NCI-H510A treated with DMSO at 0.1 percent for 48 hours (cell line): ENCODE results near the gene ARHGAP32.
"Not testable (repeated sequence)": the region's sequence is repeated elsewhere in the genome, so short reads cannot be mapped to it uniquely, and the experiment has no call there.

Experiments used
- DNase-seq: peaks from one replicate; lab custom pipeline; 2025; lab: John Stamatoyannopoulos, UW

Gene ARHGAP32

DNA sequence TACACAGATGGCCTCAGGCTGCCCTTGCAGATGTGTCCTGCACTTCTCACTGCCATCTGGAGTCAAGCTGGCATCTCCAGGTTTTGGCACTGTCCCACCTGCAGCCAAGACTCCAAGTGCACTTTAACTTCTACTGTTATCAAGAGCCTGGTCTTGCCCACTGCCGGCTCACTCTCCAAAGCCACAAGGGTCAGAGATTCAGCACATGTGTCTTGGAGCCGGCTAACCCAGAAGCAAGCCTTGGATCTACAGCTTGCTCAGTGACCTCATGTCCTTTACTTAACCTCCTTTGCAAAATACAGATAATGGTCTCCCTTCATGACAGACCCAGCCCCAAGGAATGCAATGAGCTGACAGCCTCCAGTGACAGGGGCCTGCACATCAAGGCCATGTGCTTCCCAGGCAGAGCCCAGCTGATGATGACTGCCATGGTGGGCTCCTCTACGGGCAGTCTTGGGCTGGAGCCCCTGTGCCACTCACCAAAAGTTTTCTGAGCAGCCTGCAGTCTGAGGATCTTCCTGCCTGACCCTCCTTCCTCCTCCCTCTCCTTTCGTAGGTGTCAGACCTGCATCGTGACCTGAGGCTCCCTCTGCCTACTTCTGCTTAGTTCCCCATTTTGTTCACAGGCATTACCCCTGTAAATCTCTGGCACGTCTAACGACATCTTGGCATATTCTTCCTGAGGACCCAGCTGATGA is 258.5 kb downstream of the ARHGAP32 start:
- DNase-seq, result no peak

GRCh38 chr11:128931668-128932067 is 260.5 kb downstream of the ARHGAP32 start:
- DNase-seq, result no peak

GRCh38 chr11:128931066-128931465 is 261.1 kb downstream of the ARHGAP32 start:
- DNase-seq, result no peak

DNA sequence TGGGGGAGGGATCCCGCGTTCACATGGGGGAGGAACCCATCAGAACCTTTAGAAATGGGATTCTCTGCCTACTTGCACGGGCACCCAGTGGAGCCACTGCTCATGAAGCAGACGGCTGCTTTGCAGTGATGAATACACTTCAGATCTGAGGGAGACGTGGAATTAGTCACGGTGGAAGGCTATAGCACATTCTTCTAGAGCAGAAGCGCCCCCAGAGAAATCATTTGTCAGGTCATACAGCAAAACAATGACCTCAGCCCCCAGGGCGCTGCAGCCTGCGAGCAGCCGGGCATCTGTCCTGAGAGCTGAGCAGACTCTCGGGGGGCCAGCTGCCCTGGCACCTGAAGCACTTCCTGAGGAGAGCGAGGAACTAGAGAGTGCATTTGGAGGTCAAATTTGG is 262.1 kb downstream of the ARHGAP32 start:
- no peak for DNase-seq

GRCh38 chr11:128929468-128929867 is 262.7 kb downstream of the ARHGAP32 start:
- no peak for DNase-seq

DNA sequence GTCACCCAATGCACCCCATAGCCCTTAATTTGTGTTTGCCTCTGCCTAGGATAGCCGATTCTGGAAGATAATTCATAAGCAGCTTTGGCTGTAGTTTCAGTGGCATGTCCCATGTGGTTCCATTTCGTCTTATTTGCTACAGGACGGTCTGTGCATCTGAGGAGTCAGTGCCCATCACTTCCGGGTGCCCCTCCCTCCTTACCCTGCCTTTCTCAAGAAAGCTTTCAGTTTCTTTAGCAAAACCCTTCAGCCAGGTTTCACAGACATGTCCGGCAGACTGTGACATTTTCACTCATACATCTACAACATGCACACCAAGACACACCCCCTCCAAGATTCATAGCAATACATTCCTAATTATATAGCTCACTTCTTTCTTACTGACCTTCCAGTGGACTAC is 263.7 kb downstream of the ARHGAP32 start:
- no peak for DNase-seq

DNA sequence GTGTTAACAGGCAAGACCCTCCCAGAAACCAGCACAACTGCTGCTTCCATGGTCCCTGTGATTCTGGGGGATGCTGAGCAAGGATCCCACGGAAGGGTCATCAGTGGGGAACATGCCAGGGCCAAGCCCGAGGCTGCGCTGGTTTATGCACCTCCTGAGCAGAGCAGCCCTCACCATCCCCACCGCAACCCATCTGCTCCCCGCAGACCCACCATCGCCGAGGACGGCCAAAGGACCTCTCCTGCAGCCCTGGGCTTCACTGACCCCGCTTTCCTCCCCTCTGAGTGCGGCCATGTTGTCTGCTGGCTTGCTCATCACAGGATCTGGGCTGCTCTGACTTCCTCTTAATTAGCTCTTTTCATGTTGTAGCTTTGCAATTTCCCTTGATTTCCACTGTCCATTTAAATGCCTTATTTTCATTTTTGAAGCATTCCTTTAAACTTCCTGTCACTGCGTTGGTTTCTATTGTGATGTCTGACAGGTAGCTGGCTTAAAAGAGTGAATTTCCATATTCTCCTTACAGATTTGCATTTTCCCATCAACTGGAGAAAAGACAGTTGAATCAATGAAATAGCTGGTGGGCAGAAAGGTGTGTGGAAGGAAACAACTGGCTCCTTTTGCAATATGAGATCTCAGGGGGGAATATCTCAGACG is 264.3 kb downstream of the ARHGAP32 start:
- DNase-seq, result no peak

DNA sequence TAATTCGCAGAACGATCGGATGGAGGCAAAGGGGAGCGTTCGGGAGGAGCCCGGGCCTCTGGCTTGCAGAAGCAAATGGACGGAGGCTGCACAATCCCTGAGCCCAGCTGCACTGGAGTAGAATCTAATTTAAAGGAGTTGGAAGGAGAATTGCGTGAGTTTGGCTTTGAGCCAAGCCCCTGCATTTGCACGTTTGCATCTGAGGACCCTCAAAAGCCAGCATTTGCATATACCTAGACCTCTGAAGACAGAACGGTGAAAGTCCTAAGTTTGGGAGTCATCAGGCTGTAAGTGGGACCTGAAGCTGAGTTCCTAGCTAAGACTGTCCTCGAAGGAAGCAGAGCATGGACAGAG is 265.0 kb downstream of the ARHGAP32 start:
- no peak for DNase-seq

DNA sequence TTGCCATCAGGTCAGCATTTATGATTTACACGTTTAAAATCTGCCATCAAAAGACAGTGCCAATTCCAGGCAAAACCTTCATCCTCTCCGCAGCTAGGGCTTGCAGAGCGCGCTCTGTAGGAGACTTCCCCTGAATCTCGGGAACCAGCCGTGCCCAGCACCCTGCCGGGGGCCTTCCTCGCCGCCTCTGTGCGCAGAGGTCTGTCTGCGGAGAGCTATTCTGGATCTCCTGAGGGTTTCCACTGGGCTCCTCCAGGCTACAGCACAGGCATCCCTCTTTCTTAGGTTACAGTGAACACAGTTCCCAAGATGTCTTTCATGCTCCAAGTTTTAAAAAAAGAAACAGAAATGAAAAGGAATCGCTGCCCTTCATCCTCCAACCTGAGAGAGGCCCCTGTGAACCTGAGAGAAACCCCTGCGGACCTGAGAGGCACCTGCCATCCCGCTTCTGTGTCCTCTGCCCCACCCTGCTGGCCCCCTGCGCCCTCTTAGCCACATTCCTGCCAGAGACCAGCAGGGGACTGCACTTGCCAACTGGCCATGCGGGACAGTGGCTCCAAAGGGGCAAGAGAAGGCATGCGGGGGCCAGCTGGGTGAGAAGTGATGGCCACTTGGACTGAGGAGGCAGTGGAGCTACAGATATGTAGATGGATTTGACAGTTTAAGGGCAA is 265.6 kb downstream of the ARHGAP32 start:
- no peak for DNase-seq

DNA sequence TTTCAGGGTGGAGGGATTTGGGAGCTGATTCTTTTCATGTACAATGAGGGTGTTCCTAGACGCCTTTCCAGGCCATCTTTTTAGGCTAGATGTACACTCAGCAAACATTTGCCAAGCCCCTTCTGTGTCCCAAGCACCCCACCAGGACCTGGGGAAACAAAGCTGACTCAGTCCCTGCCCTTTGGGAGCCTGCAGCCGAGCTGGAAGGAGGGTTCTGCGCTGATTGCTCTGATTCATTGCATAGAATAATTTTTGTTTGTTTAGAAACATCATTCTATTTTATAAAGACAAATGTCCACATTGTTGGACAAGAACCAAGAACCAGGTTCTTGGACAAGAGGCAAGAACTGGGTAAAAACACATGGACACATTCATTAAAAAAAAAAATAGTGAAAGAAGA is 266.1 kb downstream of the ARHGAP32 start:
- DNase-seq, result no peak

GRCh38 chr11:128925250-128925600 is 266.9 kb downstream of the ARHGAP32 start:
- no peak for DNase-seq

- no peak for DNase-seq
Measured at GRCh38 chr11:128924510-128925249, 267.4 kb downstream of the ARHGAP32 start.

GRCh38 chr11:128924104-128924503 is 268.0 kb downstream of the ARHGAP32 start:
- no peak for DNase-seq

DNA sequence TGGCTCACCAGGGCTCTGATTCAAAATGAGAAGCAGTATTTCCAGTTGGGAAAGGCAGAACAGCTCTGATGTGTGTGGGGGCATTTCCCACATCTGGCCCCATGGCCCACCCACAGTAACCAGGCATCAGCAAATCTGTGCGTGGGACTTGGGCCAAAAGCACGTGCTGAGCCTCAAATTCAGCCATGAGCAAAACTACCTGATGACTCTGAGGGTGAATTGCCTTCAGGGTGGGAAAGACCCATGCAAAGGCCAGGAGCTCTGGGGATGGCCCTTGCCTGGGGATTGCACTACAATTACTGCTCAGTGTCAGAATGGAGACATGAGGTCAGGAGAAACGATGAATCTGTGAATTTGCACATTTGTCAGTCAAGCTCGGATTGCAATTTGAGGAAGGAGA is 270.3 kb downstream of the ARHGAP32 start:
- DNase-seq, result no peak

DNA sequence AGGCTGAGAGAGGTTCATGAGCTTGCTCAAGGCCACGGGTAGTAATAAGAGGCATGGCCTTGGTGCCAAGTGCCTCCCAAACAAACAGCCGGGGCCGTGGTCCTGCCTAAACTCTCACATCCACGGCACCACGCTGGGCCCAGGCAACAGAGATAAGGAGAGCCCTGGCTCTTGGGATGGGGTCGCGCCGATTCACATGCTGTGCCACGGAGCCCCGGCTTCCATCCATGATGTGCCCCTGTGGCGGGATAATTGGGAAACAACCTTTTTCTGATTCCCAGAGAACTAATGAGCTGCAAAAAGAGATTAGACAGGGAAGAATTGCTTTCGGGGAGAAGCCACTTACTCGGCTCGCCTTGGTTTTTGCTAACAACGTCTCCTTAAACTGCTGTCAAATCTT is 271.5 kb downstream of the ARHGAP32 start:
- no peak for DNase-seq

- not testable (repeated sequence) for DNase-seq
Measured at GRCh38 chr11:128919635-128920034, 272.5 kb downstream of the ARHGAP32 start.

GRCh38 chr11:128919216-128919615 is 272.9 kb downstream of the ARHGAP32 start:
- DNase-seq, result no peak

DNA sequence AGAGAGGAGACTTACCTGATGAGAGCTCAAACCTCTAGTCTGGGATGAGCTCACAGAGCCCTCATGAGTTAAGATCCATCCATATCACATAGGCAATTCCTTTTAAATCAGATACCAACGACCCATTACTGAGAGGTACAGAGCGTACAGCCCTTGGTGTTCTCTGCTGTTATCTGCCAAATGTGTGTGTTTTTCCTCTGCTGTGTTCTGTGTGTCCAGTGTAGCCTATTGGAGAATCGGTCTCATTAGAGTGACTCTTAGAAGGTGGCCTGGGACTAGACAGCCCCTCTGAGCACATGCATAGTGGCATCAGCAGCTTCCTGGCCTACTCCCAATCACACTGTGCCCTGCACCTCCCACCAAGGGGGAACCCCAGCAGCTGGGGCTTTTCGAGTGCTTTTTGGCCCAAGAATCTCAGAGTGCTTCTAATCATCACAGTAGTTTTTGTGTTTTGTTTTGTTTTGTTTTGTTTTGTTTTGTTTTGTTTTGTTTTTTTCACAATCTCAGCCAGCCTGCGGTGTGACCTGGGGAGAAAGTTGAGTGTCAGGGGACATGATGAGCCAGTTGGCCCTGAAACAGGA is 274.9 kb downstream of the ARHGAP32 start:
- no peak for DNase-seq

DNA sequence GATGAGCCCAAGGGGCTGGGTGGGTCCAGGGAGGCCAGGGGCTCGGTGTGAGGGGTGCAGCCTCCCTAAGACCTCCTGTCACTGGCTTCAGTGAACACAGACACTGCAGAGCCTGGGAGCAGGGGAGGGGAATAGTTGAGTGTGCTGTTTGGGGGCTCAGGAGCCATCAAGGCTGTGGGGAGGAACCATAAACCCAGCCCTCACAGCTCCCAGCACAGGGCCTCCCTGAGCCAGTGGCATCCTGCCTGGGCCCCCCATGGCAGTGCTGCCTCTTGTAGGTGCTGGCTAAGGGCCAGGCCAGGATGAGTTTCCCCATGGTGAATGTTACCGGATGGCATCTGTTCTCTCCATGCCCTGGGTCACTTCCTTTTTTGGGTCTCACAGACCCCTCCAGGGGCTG is 275.4 kb downstream of the ARHGAP32 start:
- no peak for DNase-seq

GRCh38 chr11:128916037-128916572 is 276.0 kb downstream of the ARHGAP32 start:
- DNase-seq, result no peak

- DNase-seq, result no peak
Measured at GRCh38 chr11:128915149-128915521, 277.0 kb downstream of the ARHGAP32 start.
